ENCODE measurements around the gene MTO1.
"Not testable (repeated sequence)": the region's sequence is repeated elsewhere in the genome, so short reads cannot be mapped to it uniquely, and the experiment has no call there.

The MTO1 gene

DNA sequence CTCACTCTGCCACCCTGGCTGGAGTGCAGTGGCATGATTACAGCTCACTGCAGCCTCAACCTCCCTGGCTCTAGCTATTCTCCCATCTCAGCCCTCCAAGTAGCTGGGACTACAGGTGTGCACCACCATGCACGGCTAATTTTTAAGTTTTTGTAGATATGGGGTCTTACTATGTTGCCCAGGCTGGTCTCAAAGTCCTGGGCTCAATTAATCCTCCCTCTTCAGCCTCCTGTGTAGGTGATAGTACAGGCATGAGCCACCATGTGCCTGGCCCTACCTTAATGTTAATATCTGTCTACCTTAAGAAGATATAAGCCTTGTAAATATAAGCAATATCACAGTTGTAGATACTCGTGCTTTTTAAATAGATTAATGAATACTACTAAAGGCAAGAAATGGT, 42.6 kb downstream of the MTO1 start:
- no peak for DNase-seq

DNA sequence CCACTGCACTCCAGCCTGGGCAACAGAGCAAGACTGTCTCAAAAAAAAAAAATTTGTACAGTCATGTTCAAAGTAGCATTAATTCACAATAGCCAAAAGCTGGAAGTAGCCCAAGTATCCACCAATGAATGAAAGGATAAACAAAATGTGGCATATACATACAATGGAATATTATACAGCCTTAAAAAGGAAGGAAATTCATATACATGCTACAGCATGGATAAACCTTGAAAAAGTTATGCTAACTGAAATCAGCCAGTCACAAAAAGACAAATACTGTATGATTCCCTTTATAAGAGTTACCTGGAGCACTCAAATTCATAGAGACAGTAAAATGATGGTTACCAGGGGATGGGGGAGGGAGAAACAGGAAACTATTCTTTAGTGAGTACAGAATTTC, 43.6 kb downstream of the MTO1 start:
- no peak for DNase-seq

DNA sequence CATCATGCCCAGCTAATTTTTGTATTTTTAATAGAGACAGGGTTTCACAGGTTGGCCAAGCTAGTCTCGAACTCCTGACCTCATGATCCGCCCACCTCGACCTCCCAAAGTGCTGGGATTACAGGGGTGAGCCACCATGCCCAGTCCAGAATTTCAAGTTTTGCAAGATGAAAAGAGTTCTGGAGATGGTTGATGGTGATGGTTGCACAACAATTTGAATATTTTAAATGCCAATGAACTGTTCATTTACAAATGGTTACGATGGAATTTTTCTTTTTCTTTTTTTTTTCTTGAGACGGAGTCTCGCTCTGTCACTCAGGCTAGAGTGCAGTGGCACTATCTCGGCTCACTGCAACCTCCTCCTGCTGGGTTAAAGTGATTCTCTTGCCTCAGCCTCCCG, 44.2 kb downstream of the MTO1 start:
- DNase-seq: not testable (repeated sequence)

DNA sequence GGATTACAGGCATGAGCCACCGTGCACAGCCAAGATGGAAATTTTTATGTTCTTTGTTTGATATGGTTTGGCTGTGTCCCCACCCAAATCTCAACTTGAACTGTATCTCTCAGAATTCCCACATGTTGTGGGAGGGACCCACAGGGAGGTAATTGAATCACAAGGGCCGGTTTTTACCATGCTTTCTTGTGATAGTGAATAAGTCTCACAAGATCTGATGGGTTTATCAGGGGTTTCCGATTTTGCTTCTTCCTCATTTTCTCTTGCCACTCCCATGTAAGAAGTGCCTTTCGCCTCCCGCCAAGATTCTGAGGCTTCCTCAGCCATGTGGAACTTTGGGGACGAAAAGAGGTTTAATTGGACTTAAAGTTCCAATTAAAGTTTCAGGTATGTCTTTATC, 44.7 kb downstream of the MTO1 start:
- peak; percentile 67 to 85 for DNase-seq

DNA sequence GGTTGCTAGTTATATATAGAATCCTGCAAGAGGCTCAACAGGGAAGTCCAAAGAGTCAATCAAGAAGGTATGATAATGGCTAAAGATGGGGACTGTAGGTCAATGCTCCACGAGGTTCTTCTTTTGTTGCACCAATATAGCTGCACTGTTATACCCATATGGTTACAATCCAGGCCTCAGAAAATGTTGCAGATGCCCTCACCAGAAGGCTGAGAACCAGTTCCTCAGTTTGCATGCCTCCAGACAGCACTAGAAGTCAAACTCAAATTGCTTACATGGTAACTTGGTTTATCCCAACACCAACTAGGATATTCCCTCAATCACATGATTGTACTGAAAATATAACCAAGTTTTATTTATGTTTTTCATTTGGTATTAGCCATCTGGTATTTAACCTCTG, 47.2 kb downstream of the MTO1 start:
- DNase-seq: peak in 1 of 2 donors; percentile 12

DNA sequence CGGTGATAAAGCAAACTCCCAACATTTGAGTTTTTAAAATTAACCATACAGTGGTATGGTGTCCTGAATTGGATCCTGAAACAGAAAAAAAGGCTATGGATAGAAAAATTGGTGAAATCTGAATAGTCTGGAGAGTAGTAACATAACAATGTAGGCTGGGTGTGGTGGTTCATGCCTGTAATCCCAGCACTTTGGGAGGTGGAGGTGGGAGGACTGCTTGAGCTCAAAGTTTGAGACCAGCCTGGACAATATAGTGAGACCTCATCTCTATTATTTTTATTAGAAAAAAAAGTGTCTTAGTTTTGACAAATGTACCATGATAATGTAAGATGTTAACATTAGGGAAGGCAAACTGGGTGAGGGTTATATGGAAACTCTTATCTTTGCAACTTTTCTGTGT, 48.3 kb downstream of the MTO1 start:
- DNase-seq: no peak

DNA sequence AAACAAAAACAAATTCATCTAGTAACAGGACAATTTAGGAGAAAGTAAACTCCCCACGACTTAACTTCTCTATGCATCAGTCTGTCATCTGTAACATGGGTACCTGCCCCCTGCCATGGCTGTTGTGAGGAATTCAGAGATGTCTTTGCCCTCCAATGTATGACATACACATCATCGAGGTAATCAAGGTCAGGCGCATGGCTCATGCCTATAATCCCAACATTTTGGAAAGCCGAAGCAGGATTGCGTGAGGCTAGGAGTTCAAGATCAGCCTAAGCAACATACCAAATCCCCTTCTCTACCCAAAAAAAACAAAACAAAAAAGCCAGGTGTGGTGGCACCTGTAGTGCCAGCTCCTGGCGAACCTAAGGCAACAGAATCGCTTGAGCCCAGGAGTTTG, 50.3 kb downstream of the MTO1 start:
- peak in 1 of 2 donors; percentile 7 for DNase-seq

DNA sequence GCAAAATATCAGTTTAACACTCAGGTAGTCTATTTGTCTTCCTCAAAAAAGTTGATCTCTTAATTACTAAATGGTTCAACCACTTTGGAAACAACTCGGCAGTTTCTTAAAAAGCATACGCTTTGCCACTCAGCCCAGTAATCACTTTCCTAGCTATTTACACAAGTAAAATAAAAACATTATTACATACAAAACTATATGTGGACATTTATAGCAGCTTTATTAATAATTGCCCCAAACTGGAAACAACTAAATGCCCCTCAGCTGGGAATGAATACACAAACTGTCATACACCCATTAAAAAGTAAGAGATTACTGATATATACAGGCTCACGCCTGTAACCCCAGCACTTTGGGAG, 51.9 kb downstream of the MTO1 start:
- peak in 1 of 2 donors; percentile 15 for DNase-seq

DNA sequence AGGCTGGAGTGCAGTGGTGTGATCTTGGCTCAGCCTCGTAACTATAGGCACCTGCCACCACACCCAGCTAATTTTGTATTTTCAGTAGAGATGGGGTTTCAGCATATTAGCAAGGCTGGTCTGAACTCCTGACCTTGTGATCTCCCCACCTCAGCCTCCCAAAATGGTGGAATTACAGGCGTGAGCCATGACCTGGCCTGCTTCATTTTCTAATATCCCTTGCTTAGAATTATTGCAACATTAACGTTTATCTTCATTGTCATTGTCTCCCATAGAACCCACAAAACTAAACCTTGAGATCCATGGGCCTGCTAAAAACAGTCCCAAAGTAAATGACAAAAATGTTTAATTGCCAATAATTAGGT, 53.2 kb downstream of the MTO1 start:
- no peak for DNase-seq

DNA sequence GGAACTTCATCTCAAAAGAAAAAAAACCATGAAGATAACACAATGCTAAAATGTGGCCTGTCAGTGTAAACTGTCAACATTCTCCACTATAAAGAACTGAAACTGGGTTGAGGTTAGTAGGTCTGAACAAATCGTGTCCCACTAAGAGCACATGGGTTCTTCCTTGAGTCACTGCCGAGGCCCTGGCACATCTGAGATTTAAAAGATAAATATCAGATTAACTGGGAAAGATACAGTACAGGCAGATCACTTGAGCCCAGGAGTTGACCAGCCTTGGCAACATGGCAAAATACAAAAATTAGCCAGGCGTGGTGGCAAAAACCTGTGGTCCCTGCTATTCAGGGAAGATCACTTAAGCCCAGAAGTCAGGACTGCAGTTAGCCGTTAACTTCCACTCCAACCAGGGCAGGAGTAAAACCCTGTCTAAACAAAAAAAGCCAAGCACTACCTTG, 53.7 kb downstream of the MTO1 start:
- peak in 1 of 2 donors; percentile 17 for DNase-seq

DNA sequence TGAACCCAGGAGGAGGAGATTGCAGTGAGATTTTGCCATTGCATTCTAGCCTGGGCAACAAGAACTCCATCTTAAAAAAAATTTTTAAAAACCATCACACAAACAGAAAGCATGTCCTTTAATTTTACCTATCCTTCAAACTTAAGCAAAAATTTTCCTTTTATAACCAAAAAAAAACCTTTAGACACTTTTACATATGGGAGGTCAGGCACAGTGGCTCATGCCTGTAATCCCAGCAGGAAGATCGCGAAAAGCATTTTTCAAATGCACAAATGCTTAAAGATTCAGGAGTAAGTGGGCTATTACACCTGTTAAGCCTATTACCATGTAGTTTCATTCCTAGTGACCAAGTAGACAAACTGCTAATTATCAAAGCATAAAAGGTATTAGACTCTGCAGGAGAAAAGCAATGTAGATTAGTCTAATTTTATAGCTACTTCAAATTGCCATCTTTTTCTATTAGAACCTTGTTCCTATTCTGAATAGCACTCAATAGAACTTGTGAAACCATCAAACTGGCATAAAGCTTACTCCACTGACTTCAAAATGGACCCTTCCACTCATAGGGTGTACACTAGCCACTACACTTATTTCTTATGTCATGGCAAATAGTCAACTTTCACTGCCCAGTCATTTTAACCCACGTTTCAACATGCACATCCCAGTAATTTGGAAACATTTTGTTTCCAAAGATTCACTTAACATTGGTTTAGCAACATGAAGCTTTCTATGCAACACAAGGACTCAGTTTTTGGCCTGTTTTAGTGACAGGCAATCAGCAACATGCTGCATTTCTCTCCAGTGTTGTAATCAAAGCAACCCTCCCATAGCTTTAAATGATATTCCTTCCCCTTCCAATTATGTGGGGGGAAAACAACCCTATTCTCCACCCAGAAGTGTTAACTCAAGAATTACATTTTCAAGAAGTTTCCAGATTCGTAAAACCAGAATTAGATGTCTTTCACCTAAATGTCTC, 55.3 kb downstream of the MTO1 start:
- peak in 1 of 2 donors; percentile 23 for DNase-seq

DNA sequence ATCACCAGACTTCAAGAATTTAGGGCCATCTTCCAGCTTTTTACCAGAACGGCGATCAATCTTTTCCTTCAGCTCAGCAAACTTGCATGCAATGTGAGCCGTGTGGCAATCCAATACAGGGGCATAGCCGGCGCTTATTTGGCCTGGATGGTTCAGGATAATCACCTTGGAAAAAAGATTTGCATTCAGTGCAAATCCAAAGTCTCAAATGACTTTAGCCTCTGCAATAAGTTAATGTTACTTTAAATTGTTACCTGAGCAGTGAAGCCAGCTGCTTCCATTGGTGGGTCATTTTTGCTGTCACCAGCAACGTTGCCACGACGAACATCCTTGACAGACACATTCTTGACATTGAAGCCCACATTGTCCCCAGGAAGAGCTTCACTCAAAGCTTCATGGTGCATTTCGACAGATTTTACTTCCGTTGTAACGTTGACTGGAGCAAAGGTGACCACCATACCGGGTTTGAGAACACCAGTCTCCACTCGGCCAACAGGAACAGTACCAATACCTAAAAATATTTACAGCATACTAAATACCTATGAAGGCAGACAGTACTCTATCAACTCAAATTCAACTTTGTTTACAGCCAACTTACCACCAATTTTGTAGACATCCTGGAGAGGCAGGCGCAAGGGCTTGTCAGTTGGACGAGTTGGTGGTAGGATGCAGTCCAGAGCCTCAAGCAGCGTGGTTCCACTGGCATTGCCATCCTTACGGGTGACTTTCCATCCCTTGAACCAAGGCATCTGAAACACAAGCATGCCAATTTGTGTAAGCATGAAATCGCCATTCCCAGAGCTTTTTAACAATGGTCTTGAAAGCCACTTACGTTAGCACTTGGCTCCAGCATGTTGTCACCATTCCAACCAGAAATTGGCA, 56.8 kb downstream of the MTO1 start:
- not testable (repeated sequence) for DNase-seq

DNA sequence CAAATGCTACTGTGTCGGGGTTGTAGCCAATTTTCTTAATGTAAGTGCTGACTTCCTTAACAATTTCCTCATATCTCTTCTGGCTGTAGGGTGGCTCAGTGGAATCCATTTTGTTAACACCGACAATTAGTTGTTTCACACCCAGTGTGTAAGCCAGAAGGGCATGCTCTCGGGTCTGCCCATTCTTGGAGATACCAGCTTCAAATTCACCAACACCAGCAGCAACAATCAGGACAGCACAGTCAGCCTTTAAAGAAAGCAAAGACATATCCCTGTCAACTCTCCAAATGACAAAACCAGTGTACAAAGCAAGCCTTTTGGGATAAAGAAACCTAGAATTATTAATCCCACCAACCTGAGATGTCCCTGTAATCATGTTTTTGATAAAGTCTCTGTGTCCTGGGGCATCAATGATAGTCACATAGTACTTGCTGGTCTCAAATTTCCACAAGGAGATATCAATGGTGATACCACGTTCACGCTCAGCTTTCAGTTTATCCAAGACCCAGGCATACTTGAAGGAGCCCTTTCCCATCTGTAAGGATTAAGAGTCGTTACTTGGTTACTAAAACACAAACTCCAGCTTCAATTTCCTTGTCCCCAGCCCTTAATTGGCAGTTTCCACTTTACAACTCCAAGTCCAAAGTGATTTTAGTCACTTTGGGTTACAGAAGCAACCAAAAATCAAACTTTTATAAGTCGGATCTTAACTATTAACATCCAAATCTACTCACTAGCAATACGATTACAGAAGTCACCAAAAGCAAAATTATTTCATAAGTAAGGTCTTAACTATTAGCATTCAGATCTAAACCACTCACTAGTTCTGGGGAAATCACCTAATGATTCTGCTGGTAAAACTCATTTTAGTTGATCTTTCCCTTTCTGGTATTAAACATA, 57.7 kb downstream of the MTO1 start:
- peak in 1 of 2 donors; percentile 22 for DNase-seq

DNA sequence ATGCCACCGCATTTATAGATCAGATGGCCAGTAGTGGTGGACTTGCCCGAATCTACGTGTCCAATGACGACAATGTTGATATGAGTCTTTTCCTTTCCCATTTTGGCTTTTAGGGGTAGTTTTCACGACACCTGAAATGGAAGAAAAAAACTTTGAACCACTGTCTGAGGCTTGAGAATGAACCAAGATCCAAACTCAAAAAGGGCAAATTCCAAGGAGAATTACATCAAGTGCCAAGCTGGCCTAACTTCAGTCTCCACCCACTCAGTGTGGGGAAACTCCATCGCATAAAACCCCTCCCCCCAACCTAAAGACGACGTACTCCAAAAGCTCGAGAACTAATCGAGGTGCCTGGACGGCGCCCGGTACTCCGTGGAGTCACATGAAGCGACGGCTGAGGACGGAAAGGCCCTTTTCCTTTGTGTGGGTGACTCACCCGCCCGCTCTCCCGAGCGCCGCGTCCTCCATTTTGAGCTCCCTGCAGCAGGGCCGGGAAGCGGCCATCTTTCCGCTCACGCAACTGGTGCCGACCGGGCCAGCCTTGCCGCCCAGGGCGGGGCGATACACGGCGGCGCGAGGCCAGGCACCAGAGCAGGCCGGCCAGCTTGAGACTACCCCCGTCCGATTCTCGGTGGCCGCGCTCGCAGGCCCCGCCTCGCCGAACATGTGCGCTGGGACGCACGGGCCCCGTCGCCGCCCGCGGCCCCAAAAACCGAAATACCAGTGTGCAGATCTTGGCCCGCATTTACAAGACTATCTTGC, 58.6 kb downstream of the MTO1 start:
- DNase-seq: peak; percentile 93 to 94

DNA sequence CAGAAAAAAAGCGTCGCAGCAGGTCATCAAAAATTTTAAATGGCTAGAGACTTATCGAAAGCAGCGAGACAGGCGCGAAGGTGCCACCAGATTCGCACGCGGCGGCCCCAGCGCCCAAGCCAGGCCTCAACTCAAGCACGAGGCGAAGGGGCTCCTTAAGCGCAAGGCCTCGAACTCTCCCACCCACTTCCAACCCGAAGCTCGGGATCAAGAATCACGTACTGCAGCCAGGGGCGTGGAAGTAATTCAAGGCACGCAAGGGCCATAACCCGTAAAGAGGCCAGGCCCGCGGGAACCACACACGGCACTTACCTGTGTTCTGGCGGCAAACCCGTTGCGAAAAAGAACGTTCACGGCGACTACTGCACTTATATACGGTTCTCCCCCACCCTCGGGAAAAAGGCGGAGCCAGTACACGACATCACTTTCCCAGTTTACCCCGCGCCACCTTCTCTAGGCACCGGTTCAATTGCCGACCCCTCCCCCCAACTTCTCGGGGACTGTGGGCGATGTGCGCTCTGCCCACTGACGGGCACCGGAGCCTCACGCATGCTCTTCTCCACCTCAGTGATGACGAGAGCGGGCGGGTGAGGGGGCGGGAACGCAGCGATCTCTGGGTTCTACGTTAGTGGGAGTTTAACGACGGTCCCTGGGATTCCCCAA, 59.3 kb downstream of the MTO1 start, which contains the start of gene EEF1A1:
TSS of gene EEF1A1 (minus strand) at position 345 of the 663 bp plus-strand sequence. CDS start 1,006 bp downstream, outside the sequence.
- DNase-seq: peak; percentile 100

DNA sequence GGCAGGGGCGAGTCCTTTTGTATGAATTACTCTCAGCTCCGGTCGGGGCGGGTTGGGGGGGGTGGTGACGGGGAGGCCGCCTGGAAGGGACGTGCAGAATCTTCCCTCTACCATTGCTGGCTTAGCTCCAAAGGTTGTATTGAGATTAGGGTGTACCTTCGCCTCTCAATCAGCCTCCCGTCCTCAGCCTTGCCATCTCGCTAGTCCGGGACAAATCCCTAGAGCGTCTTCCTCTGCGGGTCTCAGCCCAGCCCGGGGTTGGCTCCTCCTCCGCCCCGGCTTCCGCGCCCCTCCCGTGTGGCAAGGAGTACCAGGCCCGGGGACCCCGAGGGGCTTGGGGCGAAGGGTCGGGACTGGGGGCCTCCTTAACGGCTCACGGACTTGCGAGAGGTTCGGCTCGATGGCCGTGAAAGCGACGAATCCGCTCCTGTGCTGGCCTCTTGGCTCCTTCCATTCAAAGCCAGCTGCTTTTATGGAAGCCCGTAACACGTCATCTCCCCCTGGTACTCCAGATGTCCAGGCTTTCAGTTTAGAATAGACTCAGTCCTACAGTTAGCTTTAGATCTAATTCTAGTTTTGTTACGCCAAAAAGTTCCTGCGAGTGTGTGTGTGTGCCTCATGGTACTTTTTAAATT, 59.9 kb downstream of the MTO1 start:
- DNase-seq: no peak

DNA sequence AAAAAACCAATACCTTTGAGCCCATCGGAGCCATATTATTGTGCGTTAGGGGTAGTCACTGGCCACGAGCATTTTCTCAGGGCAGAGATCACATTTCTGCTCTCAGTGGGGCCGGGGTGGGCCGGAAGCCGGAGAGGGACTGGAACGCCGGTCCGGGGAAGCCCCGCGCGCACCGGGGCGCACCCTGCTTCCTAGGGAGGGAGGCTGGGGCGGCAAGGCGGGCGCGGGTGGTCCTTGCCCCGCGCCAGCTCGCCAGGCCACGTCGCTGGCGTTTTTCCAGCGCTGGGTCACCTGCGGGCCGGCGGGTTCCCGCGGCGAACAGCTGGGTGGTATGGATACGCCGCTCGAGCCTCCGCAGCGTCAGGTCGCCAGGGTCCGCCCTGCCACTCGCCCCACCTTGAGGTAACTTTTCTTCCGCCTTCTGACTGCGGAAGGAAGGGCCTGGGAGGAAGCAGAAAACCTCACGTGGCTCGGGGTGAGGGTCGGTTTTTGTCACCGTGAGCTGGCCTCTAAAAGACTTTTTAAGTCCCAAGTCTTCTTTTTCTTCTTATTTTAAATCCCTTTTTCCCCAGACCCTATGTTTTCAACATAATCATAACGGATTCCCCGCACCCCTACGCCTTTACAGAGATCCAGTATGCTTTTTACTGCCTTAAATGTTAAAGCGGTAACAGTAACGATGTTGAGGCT, 62.0 kb downstream of the MTO1 start:
- peak; percentile 64 to 65 for DNase-seq

DNA sequence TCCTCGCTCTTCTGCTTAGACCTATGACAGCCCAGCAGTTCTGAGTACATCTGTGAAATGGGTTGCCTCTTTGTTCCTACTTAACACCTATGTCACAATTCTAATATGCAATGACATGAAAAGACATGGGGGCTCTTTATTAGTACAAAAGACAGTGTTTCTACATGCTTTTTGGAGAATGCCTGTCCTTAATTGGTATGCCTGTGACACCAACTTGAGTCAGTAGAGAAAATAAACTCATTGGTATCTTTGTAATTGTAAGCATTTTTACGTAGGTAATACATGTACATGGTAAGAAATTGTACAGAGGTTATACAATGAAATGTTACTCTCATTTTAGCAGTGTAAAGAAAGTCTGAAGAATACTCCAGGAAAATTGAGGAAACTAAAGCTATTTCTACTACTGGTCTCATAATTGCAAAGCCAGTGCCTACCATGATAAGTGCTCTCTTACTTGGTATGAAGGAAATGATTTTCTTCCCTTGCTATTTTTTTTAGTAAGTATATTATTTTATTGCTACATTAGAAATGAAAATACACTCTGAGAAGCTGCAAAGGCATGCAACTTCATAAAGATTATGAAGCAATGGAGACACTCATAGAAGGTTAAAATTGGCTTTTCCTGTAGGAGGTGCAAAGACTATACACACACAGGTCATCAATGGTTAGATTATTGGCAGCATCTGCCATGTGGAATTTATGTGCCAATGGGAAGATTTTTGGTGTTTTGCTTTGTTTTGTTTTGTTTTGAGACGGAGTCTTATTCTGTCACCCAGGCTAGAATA, 64.2 kb downstream of the MTO1 start:
- no peak for DNase-seq

DNA sequence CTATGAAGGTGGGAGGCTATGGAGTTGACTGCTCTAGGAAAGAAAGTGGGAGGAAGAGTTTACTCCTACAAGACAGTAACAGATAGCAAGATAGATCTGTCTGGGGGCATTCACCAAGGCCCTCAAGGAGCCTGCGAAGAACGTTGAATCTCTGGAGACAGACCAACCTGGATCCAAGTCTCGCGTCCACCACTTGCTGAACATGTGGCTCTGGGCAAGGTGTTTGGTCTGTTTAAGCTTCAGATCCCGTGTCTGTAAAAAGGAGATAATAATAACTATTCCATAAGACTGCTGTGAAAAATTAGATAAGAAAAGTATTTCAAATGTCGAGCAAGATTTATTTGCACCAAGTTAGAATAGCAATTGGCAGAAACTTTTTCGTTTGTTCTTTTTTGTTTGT, 67.4 kb downstream of the MTO1 start:
- DNase-seq: no peak

Measured in inflammatory macrophage treated with lipopolysaccharide for 1 hour (primary cell).